Smooth muscle cell (in vitro differentiated cells): ENCODE results near the gene ARF5. TPM values are rescaled to one million over a fixed set of nuclear protein-coding genes. Genes with fewer than 3 reads are reported as not detected.

Experiments used
- DNase-seq: peaks from one replicate; lab custom pipeline; 2025; ENCODE audit not compliant: unreplicated experiment; lab: John Stamatoyannopoulos, UW
- H2AFZ ChIP-seq: fragments of 200-600 bp; sonication (generic); 2 replicates; pipeline ENCODE4 v1.6.0; 2016; ENCODE audit warnings: antibody characterized with exemption, low read depth, mild to moderate bottlenecking
- H3F3A ChIP-seq: fragments of 200-600 bp; sonication (generic); 2 replicates; pipeline ENCODE4 v1.6.0; 2017; ENCODE audit warnings: antibody characterized with exemption, low read depth
- H3K27ac ChIP-seq: fragments of 200-600 bp; sonication (generic); 2 replicates; pipeline ENCODE4 v1.5.1; 2016; ENCODE audit warnings: low read depth, mild to moderate bottlenecking
- H3K27me3 ChIP-seq: fragments of 200-600 bp; sonication (generic); 2 replicates; pipeline ENCODE4 v1.6.1; 2016; ENCODE audit warnings: low read depth, mild to moderate bottlenecking
- H3K36me3 ChIP-seq: fragments of 200-600 bp; sonication (generic); 2 replicates; pipeline ENCODE4 v1.5.1; 2016; ENCODE audit warnings: low read depth
- H3K4me1 ChIP-seq: fragments of 200-600 bp; sonication (generic); 2 replicates; pipeline ENCODE4 v1.5.1; 2016; ENCODE audit warnings: low read depth
- H3K4me2 ChIP-seq: fragments of 200-600 bp; sonication (generic); 2 replicates; pipeline ENCODE4 v1.6.0; 2016; ENCODE audit warnings: mild to moderate bottlenecking
- H3K4me3 ChIP-seq: fragments of 200-600 bp; sonication (generic); 2 replicates; pipeline ENCODE4 v1.5.1; 2016; ENCODE audit warnings: mild to moderate bottlenecking
- H3K79me2 ChIP-seq: fragments of 200-600 bp; sonication (generic); 2 replicates; pipeline ENCODE4 v1.6.0; 2016; ENCODE audit warnings: low read depth, mild to moderate bottlenecking
- H3K9ac ChIP-seq: fragments of 200-600 bp; sonication (generic); 2 replicates; pipeline ENCODE4 v1.6.0; 2016; ENCODE audit warnings: low read depth
- H3K9me3 ChIP-seq: fragments of 200-600 bp; sonication (generic); replicated peaks from 2 replicates; pipeline ENCODE4 v1.5.1; 2016; ENCODE audit warnings: low read depth
- H4K20me1 ChIP-seq: fragments of 200-600 bp; sonication (generic); 2 replicates; pipeline ENCODE4 v1.6.0; 2016; ENCODE audit warnings: low read depth
- WGBS: methylation state at CpG from one replicate; pipeline ENCODE4 v1.1.7; 2016; ENCODE audit warnings: low lambda C conversion rate; 5-methylcytosine and 5-hydroxymethylcytosine counted together
- polyA plus RNA-seq: library from polyadenylated mRNA; unstranded; fragments of >200 nt; fragmentation: Nextera tagmentation; extraction: Ambion mirVana; gene quantifications from 2 replicates; pipeline ENCODE4 v1.2.1, GENCODE V29; 2016
- total RNA-seq: library from RNA; depleted of rRNA; stranded (reverse); fragments of >200 nt; gene quantifications from 2 replicates; pipeline ENCODE4 v1.2.3, GENCODE V29; 2014
- TF ChIP-seq, protein P1 (sequence below): fragments of 200-600 bp; sonication (generic); IDR thresholded peaks from 2 replicates; pipeline ENCODE4 v1.5.1; 2017; ENCODE audit warnings: borderline replicate concordance, mild to moderate bottlenecking, antibody characterized with exemption; ENCODE audit not compliant: insufficient read depth, poor library complexity, severe bottlenecking

ARF5 gene
- total and polyA plus RNA-seq, 2 experiments from 2014 or later, result 196 to 219 TPM

- no peak for DNase-seq
- H3K4me1 ChIP-seq, result no peaks in the 10 kb centered on the region
- peaks cover 95% of the 10 kb centered on the region for H3K27me3 ChIP-seq
- H3K4me3 ChIP-seq, result no peak overlapping the region
- no peak overlapping the region for H3K27ac ChIP-seq
- no peak overlapping the region for H2AFZ ChIP-seq
- 7% methylated on average over 21 of the region's 24 CpGs for WGBS
- TF ChIP-seq, protein P1, sequence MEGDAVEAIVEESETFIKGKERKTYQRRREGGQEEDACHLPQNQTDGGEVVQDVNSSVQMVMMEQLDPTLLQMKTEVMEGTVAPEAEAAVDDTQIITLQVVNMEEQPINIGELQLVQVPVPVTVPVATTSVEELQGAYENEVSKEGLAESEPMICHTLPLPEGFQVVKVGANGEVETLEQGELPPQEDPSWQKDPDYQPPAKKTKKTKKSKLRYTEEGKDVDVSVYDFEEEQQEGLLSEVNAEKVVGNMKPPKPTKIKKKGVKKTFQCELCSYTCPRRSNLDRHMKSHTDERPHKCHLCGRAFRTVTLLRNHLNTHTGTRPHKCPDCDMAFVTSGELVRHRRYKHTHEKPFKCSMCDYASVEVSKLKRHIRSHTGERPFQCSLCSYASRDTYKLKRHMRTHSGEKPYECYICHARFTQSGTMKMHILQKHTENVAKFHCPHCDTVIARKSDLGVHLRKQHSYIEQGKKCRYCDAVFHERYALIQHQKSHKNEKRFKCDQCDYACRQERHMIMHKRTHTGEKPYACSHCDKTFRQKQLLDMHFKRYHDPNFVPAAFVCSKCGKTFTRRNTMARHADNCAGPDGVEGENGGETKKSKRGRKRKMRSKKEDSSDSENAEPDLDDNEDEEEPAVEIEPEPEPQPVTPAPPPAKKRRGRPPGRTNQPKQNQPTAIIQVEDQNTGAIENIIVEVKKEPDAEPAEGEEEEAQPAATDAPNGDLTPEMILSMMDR, result no peak
- no peaks in the 10 kb centered on the region for H3K36me3 ChIP-seq
- no peaks in the 10 kb centered on the region for H3K9me3 ChIP-seq
- H3K9ac ChIP-seq, result no peak overlapping the region
- no peak overlapping the region for H3K4me2 ChIP-seq
- H3F3A ChIP-seq, result no peaks in the 10 kb centered on the region
- no peaks in the 10 kb centered on the region for H4K20me1 ChIP-seq
- no peaks in the 10 kb centered on the region for H3K79me2 ChIP-seq
Measured at GRCh38 chr7:127620406-127621233, 32.4 kb downstream of the ARF5 start.

- Histone ChIP-seq H3F3A (no peaks in the 10 kb centered on the region), H3K27ac (no peak overlapping the region), H3K4me1 (no peaks in the 10 kb centered on the region), H3K4me3 (no peak overlapping the region), H4K20me1 (no peaks in the 10 kb centered on the region), H3K36me3 (no peaks in the 10 kb centered on the region), H3K4me2 (no peak overlapping the region), H2AFZ (no peak overlapping the region), H3K27me3 (peaks cover 47% of the 10 kb centered on the region), H3K9ac (no peak overlapping the region), H3K79me2 (no peaks in the 10 kb centered on the region), H3K9me3 (no peaks in the 10 kb centered on the region)
- no peak for DNase-seq
- TF ChIP-seq, protein P1, result no peak
Measured at GRCh38 chr7:127625331-127625730, 37.1 kb downstream of the ARF5 start.

DNA sequence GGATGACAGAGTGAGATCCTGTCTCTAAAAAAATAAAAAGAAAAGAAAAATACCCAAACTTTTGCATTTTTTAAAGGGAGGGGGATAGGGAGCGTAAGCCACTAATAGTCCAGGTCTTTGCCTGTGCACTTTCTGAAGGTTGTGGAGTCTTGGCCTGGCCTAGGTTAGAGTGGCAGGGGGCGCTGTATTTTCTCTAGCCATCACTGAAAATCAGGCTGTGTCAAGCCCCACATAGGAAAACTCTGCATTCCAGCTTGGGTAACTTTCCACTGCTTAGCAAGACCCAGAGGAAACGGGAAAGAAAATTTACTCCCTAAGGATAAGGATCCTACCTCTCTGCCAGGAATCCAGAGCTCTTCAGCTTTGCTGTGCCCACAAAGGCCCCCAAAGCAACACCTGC, 40.2 kb downstream of the ARF5 start:
- H3F3A ChIP-seq, result no peaks in the 10 kb centered on the region
- H3K27ac ChIP-seq, result no peak overlapping the region
- H3K9me3 ChIP-seq, result no peaks in the 10 kb centered on the region
- DNase-seq, result no peak
- H3K36me3 ChIP-seq, result no peaks in the 10 kb centered on the region
- H3K27me3 ChIP-seq, result peaks cover 16% of the 10 kb centered on the region
- no peaks in the 10 kb centered on the region for H3K79me2 ChIP-seq
- H3K4me1 ChIP-seq, result no peaks in the 10 kb centered on the region
- no peaks in the 10 kb centered on the region for H4K20me1 ChIP-seq
- TF ChIP-seq, protein P1, result no peak
- no peak overlapping the region for H2AFZ ChIP-seq
- H3K4me3 ChIP-seq, result no peak overlapping the region
- H3K4me2 ChIP-seq, result no peak overlapping the region
- no peak overlapping the region for H3K9ac ChIP-seq
- WGBS, result 44% methylated on average over 3 of the region's 3 CpGs
